ENCODE measurements around the gene HBQ1.
A peak's percentile ranks its signal among the peaks of the same experiment; 100 is the strongest.
"Not testable (repeated sequence)": the region's sequence is repeated elsewhere in the genome, so short reads cannot be mapped to it uniquely, and the experiment has no call there.

The HBQ1 gene

DNA sequence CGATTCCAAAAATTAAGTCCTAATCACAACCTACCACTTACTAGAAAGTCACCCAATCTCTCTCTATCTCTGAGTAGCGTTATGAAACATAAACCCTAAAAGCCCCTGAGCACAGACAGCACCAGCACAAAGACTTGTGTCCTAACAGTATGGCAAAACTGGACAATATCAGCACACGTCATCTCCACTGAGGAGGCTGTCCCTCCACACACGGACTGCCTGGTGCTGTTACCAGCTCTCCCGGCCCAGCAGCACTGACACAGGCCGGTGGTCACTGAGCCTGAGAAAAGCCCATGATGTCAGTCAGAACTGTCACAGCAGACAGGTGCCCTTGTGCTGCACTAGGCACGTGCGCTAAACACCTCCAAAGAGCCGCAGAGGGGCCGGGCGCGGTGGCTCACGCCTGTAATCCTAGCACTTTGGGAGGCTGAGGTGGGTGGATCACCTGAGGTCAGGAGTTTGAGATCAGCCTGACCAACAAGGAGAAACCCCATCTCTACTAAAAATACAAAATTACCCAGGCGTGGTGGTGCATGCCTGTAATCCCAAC lies 31.4 kb downstream of the HBQ1 start:
- not testable (repeated sequence) for DNase-seq

DNA sequence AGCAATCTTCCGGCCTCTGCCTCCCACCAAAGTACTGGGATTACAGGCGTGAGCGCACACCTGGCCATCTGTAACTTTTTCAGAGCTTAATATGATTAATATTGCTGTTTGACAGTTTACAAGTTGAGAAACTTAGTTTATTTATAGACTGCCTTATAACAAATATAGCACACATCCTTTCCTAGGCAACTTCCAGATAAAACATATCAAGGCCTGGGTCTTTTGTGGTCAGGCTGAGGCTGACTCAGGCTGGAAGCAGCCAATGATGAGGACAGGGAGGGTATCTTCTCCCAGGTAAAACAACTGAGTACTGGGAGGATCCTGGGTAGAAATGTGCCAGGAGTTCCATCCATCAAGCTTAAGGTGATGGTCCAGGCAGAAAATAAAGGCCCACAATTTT lies 32.7 kb downstream of the HBQ1 start:
- no peak for DNase-seq

DNA sequence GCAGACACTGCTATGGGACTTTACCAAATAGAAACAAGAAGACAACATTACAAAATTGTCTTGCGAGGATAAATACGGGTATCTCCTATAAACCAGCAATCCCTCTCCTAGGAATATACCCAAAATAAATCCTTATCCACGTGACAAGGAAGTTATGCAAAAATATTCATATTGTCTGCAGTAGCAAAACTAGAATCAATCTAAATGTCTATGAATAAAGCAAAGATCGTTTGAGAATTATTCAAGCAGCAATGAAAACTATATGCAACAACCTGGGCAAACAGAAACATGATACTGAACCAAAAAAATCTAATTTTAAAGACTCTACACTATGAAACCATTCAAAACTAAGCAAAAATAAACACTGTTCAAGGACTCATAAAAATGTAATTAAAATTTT lies 39.8 kb downstream of the HBQ1 start:
- DNase-seq, result no peak

GRCh38 chr16:228151-228851 lies 48.0 kb downstream of the HBQ1 start:
- DNase-seq, result no peak

- peak; percentile 81 for DNase-seq
Measured at GRCh38 chr16:228852-229730, 48.8 kb downstream of the HBQ1 start, which contains the start of gene LUC7L. LUC7L (minus strand) TSS chr16:229449; CDS start chr16:229339, 110 bp downstream.

DNA sequence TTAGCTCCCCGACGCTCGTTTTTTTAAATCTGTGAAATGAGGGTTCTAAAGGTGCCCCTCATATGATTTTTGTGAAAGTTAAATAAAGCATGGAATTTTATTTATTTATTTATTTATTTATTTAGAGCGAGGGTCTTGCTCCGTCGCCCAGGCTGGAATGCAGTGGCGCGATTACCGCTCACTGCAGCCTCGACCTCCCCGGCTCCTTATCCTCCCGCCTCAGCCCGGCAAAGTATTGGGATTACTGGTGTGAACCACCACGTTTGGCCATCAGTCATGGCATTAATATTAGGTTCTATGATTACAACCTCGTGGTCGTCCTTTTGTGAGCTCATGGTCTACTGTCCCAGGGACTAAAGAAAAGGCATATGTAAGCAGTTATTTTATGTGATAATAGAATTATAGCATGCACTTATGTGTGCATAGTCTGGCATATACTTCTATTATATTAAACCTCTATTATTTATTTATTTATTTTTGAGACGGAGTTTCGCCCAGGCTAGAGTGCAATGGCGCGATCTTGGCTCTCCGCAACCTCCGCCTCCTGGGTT lies 49.5 kb downstream of the HBQ1 start:
- no peak for DNase-seq

DNA sequence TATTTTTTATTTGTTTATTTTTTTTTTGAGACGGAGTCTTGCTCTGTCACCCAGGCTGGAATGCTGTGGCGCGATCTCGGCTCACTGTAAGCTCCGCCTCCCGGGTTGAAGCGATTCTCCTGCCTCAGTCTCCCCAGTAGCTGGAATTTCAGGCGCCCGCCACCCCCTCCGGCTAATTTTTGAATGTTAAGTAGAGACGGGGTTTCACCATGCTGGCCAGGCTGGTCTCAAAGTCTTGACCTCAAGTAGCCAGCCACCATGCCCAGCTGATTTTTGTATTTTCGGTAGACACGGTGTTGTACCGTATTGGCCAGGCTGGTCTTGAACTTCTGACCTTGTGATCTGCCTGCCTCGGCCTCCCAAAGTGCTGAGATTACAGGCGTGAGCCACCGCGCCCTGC lies 50.1 kb downstream of the HBQ1 start:
- DNase-seq, result not testable (repeated sequence)

Measured in HCEC 1CT (cell line).